SK-N-MC (cell line): ENCODE data around the gene PCDHGB3.
A peak's percentile ranks its signal among the peaks of the same experiment; 100 is the strongest.
"Not testable (repeated sequence)": the region's sequence is repeated elsewhere in the genome, so short reads cannot be mapped to it uniquely, and the experiment has no call there.

ENCODE experiments used
- DNase-seq: peaks from one replicate; pipeline ENCODE4 v3.0.0-alpha.2; 2011; ENCODE audit warnings: low read depth, low spot score
- H3K27ac ChIP-seq: fragments of 200-600 bp; sonication (generic); 2 replicates; pipeline ENCODE4 v1.5.1; 2016; ENCODE audit warnings: mixed run types
- H3K36me3 ChIP-seq: fragments of 200-600 bp; sonication (generic); 2 replicates; pipeline ENCODE4 v1.6.1; 2017; ENCODE audit warnings: antibody characterized with exemption, low read length, mixed read lengths; ENCODE audit not compliant: insufficient read depth
- H3K4me3 ChIP-seq: fragments of 200-600 bp; sonication (generic); 2 replicates; pipeline ENCODE4 v1.5.1; 2016
- H3K9ac ChIP-seq: fragments of 200-600 bp; sonication (generic); 2 replicates; pipeline ENCODE4 v1.8.0; 2017; ENCODE audit warnings: mixed run types, mixed read lengths; ENCODE audit not compliant: insufficient read length
- H3K9me3 ChIP-seq: fragments of 200-600 bp; sonication (generic); 2 replicates; pipeline ENCODE4 v1.6.1; 2017; ENCODE audit warnings: low read depth, mild to moderate bottlenecking, antibody characterized with exemption, low read length, moderate library complexity, mixed read lengths
- EZH2 ChIP-seq: fragments of 200-600 bp; sonication (generic); IDR thresholded peaks from one replicate; pipeline ENCODE4 v1.6.1; 2017; ENCODE audit warnings: antibody characterized with exemption
- FOXP2 ChIP-seq: optimal IDR thresholded peaks from 2 replicates; pipeline ENCODE3; 2011; ENCODE audit warnings: mild to moderate bottlenecking, moderate library complexity; ENCODE audit not compliant: insufficient read depth; ENCODE audit errors: extremely low read length, control extremely low read depth
- POLR2AphosphoS5 ChIP-seq: IDR thresholded peaks from 2 replicates; pipeline ENCODE4 v1.6.1; 2012; ENCODE audit warnings: mild to moderate bottlenecking, low read depth, low read length, borderline replicate concordance

The PCDHGB3 gene

DNA sequence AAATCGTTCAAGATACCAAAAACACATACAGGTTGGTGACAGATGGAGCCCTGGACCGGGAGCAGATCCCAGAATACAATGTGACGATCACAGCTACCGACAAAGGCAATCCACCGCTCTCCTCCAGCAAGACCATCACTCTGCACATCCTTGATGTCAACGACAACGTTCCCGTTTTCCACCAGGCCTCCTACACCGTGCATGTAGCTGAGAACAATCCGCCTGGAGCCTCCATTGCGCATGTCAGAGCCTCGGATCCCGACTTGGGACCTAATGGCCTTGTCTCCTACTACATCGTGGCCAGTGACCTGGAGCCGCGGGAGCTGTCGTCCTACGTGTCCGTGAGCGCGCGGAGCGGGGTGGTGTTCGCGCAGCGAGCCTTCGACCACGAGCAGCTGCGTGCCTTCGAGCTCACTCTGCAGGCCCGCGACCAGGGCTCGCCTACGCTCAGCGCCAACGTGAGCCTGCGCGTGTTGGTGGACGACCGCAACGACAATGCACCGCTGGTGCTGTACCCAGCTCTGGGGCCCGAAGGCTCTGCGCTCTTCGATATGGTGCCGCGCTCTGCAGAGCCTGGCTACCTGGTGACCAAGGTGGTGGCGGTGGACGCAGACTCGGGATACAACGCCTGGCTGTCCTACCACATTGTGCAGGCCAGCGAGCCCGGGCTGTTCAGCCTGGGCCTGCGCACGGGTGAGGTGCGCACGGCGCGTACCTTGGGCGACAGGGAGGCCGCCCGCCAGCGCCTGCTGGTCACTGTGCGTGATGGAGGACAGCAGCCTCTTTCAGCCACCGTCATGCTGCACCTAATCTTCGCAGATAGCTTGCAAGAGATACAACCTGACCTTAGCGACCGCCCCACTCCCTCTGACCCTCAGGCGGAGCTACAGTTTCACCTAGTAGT lies 1.8 kb downstream of the PCDHGB3 start:
- Histone ChIP-seq H3K4me3 (no peak overlapping the region), H3K9ac (no peak overlapping the region), H3K27ac (no peak overlapping the region), H3K9me3 (no peaks in the 10 kb centered on the region), H3K36me3 (no peaks in the 10 kb centered on the region)
- no peak for TF ChIP-seq FOXP2
- no peak for TF ChIP-seq POLR2AphosphoS5
- no peak for TF ChIP-seq EZH2
- DNase-seq, result no peak

DNA sequence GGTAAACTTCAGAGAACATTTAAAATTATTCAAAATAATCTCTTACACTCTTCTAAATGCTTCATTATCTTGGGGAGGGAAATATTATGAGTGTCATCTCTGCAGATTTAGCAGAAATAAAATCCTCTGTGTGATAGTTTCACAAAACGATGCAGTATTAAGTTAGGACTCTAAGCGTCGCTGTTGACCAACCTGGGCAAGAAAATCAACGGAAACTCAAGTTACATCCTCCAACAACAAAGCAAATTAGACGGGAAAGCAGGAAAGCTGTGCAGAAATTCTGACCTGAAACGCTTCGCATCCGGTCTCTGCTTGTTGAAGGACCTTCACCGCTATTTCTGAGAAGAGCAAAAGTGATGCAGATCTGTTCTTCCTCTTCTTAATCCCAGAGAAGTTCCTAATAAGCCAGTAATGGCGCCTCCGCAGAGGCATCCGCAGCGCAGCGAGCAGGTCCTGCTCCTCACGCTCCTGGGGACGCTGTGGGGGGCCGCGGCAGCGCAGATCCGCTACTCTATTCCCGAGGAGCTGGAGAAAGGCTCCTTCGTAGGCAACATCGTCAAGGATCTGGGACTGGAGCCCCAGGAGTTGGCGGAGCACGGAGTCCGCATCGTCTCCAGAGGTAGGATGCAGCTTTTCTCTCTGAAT lies 3.8 kb downstream of the PCDHGB3 start, which contains the start of gene PCDHGA6:
Gene PCDHGA6 (plus strand): TSS at position 219 of the 645 bp plus-strand sequence. CDS start 193 bp downstream, at position 412.
- H3K36me3 ChIP-seq, result no peaks in the 10 kb centered on the region
- H3K27ac ChIP-seq, result no peak within 1 kb of the TSS
- TF ChIP-seq EZH2, result no peak
- no peak for TF ChIP-seq FOXP2
- TF ChIP-seq POLR2AphosphoS5, result no peak
- H3K9me3 ChIP-seq, result no peaks in the 10 kb centered on the region
- DNase-seq, result no peak
- no peak within 1 kb of the TSS for H3K4me3 ChIP-seq
- H3K9ac ChIP-seq, result no peak within 1 kb of the TSS

DNA sequence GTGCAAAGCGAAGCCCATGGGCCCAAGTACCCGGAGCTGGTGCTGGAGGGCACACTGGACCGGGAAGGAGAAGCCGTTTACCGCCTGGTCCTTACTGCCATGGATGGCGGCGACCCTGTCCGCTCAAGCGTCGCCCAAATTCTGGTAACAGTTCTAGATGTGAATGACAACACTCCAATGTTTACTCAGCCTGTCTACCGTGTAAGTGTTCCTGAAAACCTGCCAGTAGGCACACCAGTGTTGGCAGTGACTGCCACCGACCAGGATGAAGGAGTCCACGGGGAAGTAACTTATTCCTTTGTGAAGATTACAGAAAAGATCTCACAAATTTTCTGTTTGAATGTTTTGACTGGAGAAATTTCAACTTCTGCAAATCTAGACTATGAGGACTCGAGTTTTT lies 4.6 kb downstream of the PCDHGB3 start:
- Histone ChIP-seq H3K27ac (no peak overlapping the region), H3K4me3 (no peak overlapping the region), H3K36me3 (no peaks in the 10 kb centered on the region), H3K9me3 (no peaks in the 10 kb centered on the region), H3K9ac (no peak overlapping the region)
- no peak for DNase-seq
- TF ChIP-seq POLR2AphosphoS5, result no peak
- no peak for TF ChIP-seq EZH2

DNA sequence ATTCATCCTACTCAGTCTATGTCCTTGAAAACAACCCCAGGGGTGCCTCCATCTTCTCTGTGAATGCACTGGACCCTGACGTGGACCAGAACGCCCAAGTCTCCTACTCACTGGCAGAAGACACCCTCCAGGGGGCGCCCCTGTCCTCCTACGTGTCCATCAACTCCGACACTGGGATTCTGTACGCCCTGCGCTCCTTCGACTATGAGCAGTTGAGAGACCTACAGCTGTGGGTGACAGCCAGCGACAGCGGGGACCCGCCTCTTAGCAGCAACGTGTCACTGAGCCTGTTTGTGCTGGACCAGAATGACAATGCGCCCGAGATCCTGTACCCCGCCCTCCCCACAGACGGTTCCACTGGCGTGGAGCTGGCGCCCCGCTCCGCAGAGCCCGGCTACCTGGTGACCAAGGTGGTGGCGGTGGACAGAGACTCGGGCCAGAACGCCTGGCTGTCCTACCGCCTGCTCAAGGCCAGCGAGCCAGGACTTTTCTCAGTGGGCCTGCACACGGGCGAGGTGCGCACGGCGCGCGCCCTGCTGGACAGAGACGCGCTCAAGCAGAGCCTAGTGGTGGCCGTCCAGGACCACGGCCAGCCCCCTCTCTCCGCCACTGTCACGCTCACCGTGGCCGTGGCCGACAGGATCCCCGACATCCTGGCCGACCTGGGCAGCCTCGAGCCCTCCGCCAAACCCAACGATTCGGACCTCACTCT lies 5.6 kb downstream of the PCDHGB3 start:
- not testable (repeated sequence) for H3K4me3 ChIP-seq, H3K36me3 ChIP-seq, H3K27ac ChIP-seq, H3K9ac ChIP-seq, H3K9me3 ChIP-seq, DNase-seq

DNA sequence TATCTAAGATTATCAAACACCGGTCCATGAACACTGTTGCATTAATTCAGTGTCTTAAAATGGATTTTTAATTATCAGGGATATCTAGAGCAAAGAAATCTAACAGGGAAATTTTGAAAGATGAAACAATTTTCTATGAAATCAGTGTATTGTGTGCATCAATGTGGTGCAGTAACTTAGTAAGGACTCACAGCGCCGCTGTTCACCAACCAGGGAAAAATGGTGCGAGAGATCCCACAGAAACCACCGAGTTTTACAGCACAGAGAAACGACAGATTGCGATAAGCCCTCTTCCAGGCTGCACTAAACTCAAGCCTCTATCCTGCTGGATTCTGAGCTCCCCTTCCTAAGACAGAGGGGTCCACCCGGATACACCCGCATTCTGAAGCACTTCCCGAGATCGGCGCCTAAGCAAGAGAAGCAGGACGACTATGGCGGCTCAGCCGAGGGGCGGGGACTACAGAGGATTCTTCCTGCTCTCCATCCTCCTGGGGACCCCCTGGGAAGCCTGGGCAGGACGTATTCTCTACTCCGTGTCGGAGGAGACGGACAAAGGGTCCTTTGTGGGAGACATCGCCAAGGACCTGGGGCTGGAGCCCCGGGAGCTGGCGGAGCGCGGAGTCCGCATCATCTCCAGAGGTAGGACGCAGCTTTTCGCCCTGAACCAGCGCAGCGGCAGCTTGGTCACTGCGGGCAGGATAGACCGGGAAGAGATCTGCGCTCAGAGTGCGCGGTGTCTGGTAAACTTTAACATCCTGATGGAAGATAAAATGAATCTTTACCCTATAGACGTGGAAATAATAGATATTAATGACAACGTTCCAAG lies 12.6 kb downstream of the PCDHGB3 start, which contains the start of gene PCDHGA7:
Gene PCDHGA7 (plus strand): TSS at position 274 of the 826 bp plus-strand sequence. CDS start 158 bp downstream, at position 432.
- Histone ChIP-seq H3K9me3 (no peaks in the 10 kb centered on the region), H3K27ac (no peak within 1 kb of the TSS), H3K36me3 (no peaks in the 10 kb centered on the region), H3K9ac (peak within 1 kb of the TSS; percentile 68), H3K4me3 (peak within 1 kb of the TSS; percentile 76)
- TF ChIP-seq EZH2 (no peak), FOXP2 (no peak), POLR2AphosphoS5 (no peak)
- DNase-seq, result no peak

DNA sequence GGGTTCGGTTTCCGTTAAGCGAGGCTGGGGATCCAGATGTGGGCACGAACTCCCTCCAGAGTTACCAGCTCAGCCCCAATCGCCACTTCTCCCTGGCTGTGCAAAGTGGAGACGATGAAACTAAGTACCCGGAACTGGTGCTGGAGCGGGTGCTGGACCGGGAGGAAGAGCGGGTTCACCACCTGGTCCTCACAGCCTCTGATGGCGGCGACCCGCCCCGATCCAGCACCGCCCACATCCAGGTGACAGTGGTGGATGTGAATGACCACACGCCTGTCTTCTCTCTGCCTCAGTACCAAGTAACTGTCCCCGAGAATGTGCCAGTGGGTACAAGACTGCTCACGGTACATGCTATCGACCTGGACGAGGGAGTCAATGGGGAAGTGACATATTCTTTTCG lies 13.3 kb downstream of the PCDHGB3 start:
- DNase-seq, result no peak
- H3K4me3 ChIP-seq, result peak overlapping the region; percentile 76
- H3K36me3 ChIP-seq, result no peaks in the 10 kb centered on the region
- H3K9ac ChIP-seq, result no peak overlapping the region
- H3K27ac ChIP-seq, result no peak overlapping the region
- H3K9me3 ChIP-seq, result no peaks in the 10 kb centered on the region
- TF ChIP-seq EZH2 (no peak), FOXP2 (no peak), POLR2AphosphoS5 (no peak)

DNA sequence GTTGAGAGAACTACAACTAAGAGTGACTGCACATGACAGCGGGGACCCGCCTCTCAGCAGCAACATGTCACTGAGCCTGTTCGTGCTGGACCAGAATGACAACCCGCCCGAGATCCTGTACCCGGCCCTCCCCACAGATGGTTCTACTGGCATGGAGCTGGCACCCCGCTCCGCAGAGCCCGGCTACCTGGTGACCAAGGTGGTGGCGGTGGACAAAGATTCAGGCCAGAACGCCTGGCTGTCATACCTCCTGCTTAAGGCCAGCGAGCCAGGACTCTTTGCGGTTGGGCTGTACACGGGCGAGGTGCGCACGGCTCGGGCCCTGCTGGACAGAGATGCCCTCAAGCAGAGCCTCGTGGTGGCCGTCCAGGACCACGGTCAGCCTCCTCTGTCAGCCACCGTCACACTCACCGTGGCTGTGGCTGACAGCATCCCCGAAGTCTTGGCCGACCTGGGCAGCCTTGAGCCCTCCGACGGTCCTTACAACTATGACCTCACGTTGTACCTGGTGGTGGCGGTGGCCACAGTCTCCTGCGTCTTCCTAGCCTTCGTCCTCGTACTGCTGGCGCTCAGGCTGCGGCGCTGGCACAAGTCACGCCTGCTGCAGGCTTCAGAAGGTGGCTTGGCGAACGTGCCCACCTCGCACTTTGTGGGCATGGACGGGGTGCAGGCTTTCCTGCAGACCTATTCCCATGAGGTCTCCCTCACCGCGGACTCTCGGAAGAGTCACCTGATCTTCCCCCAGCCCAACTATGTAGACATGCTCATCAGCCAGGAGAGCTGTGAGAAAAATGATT lies 14.6 kb downstream of the PCDHGB3 start:
- DNase-seq, result no peak
- TF ChIP-seq FOXP2 (no peak), EZH2 (no peak), POLR2AphosphoS5 (no peak)
- Histone ChIP-seq H3K27ac (no peak overlapping the region), H3K9ac (no peak overlapping the region), H3K4me3 (no peak overlapping the region), H3K9me3 (no peaks in the 10 kb centered on the region), H3K36me3 (no peaks in the 10 kb centered on the region)

DNA sequence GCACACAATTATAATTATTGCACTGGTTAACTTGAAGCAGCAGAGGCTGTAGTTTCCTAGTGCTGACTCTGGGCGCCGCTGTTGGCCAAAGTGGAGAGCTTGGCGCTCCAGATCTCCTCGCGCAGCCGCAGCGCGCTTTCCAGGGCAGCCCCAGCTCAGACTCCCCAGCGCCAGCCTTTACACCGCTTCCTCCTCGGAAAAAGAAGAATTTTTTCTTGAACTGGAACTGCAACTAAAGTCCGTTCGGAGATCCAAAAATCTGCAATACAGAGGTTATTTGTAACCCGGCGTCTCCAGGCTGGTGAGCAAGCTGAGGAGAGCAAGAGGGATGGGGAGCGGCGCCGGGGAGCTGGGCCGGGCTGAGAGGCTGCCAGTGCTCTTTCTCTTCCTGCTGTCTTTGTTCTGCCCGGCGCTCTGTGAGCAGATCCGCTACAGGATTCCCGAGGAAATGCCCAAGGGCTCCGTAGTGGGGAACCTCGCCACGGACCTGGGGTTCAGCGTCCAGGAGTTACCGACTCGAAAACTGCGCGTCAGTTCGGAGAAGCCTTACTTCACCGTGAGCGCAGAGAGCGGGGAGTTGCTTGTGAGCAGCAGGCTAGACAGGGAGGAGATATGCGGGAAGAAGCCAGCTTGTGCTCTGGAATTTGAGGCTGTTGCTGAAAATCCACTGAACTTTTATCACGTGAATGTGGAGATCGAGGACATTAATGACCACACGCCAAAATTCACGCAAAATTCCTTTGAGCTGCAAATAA lies 17.7 kb downstream of the PCDHGB3 start, which contains the start of gene PCDHGB4:
Gene PCDHGB4 (plus strand): TSS at position 142 of the 755 bp plus-strand sequence. CDS start 187 bp downstream, at position 329.
- not testable (repeated sequence) for H3K4me3 ChIP-seq, H3K9me3 ChIP-seq, DNase-seq, H3K27ac ChIP-seq, H3K36me3 ChIP-seq, H3K9ac ChIP-seq
